ENCODE measurements around the gene C1QL4.

DNA sequence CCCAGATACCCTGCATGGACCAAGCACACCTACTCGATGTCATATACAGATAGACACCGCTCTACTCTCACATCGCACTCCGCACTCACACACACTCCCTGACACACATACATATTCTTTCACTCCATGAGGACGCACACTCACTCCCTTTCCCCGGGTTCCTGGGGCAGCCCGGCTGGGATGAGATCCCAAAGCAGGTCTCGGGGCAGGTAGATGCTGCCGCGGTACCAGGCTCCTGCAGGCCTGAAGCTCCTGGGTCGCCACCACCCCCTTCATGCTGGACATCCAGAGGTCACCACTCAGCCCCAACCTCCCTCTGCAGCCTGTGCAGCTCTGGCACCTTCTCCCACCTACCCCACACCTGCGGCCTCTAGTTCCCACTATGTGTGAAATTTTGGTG lies 2.3 kb downstream of the C1QL4 start:
- TF ChIP-seq, protein P1, sequence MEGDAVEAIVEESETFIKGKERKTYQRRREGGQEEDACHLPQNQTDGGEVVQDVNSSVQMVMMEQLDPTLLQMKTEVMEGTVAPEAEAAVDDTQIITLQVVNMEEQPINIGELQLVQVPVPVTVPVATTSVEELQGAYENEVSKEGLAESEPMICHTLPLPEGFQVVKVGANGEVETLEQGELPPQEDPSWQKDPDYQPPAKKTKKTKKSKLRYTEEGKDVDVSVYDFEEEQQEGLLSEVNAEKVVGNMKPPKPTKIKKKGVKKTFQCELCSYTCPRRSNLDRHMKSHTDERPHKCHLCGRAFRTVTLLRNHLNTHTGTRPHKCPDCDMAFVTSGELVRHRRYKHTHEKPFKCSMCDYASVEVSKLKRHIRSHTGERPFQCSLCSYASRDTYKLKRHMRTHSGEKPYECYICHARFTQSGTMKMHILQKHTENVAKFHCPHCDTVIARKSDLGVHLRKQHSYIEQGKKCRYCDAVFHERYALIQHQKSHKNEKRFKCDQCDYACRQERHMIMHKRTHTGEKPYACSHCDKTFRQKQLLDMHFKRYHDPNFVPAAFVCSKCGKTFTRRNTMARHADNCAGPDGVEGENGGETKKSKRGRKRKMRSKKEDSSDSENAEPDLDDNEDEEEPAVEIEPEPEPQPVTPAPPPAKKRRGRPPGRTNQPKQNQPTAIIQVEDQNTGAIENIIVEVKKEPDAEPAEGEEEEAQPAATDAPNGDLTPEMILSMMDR (IDR thresholded peaks at IDR 0.05): no peak
- TF ChIP-seq POLR2A (IDR thresholded peaks at IDR 0.05) (no peak), EP300 (IDR thresholded peaks at IDR 0.05) (no peak), POLR2AphosphoS5 (IDR thresholded peaks at IDR 0.05) (no peak)
